ENCODE results near the gene XKR8. TPM values are rescaled to one million over a fixed set of nuclear protein-coding genes. Genes with fewer than 3 reads are reported as not detected.
A peak's percentile ranks its signal among the peaks of the same experiment; 100 is the strongest.

The XKR8 gene
- total RNA-seq, 2 experiments from 2014 or later = 5.4 to 5.5 TPM

DNA sequence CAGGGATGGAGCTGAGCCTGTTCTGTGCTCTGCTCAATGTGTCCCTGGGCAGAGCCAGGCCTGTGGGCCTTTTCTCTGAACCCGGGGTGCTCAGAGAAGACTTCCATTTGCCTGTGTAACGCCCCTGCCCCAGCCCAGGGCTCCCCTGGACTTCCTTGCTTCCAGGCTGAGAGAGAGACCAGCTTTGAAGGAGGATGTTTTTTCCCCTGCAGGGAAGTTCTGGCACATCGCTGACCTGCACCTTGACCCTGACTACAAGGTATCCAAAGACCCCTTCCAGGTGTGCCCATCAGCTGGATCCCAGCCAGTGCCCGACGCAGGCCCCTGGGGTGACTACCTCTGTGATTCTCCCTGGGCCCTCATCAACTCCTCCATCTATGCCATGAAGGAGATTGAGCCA, 14.8 kb upstream of the XKR8 start:
- no peak overlapping the region for H3K4me3 Mint-ChIP-seq
- no peaks in the 10 kb centered on the region for H3K9me3 ChIP-seq (ENCODE audit: control insufficient read depth in 1 of 2, insufficient read depth in 1 of 2, low read length in 2 of 2)
- peaks cover 26% of the 10 kb centered on the region for H3K4me1 Mint-ChIP-seq (ENCODE audit: low read depth)
- POLR2A ChIA-PET = interaction anchor here (1.0 to 1.6 kb wide), 2 partner anchors 15 to 172 kb away, joined by 4 to 6 read pairs; partner anchors contain the start of genes STX12 and XKR8
- intact Hi-C loops (cut with DNase I, micrococcal nuclease) = no loop called here
- H3K9me3 Mint-ChIP-seq = no peaks in the 10 kb centered on the region
- DNase-seq (no peak), ATAC-seq (ENCODE audit: poor library complexity) (no peak)
- no peaks in the 10 kb centered on the region for H3K36me3 Mint-ChIP-seq (ENCODE audit: low read depth)
- TF ChIP-seq, protein P1, sequence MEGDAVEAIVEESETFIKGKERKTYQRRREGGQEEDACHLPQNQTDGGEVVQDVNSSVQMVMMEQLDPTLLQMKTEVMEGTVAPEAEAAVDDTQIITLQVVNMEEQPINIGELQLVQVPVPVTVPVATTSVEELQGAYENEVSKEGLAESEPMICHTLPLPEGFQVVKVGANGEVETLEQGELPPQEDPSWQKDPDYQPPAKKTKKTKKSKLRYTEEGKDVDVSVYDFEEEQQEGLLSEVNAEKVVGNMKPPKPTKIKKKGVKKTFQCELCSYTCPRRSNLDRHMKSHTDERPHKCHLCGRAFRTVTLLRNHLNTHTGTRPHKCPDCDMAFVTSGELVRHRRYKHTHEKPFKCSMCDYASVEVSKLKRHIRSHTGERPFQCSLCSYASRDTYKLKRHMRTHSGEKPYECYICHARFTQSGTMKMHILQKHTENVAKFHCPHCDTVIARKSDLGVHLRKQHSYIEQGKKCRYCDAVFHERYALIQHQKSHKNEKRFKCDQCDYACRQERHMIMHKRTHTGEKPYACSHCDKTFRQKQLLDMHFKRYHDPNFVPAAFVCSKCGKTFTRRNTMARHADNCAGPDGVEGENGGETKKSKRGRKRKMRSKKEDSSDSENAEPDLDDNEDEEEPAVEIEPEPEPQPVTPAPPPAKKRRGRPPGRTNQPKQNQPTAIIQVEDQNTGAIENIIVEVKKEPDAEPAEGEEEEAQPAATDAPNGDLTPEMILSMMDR (IDR thresholded peaks at IDR 0.05) = no peak
- H3K36me3 ChIP-seq (ENCODE audit: insufficient read depth, low read length) = no peaks in the 10 kb centered on the region
- H3K4me3 ChIP-seq (ENCODE audit: low read length) = no peak overlapping the region
- H3K27ac ChIP-seq (ENCODE audit: low read depth in 1 of 2, low read length in 2 of 2) = peak overlapping the region in 1 of 2 donors; percentile 15
- H3K4me1 ChIP-seq (ENCODE audit: insufficient read depth, low read length) = peaks cover 42% of the 10 kb centered on the region
- H3K27ac Mint-ChIP-seq = no peak overlapping the region
- CTCF ChIA-PET = interaction anchor here (0.9 kb wide), 1 partner anchor 10 kb away, joined by 3 read pairs; no protein-coding TSS in a partner anchor
- H3K27me3 ChIP-seq (ENCODE audit: control insufficient read depth in 1 of 2, insufficient read depth in 2 of 2, low read length in 2 of 2) = no peaks in the 10 kb centered on the region
- no peaks in the 10 kb centered on the region for H3K27me3 Mint-ChIP-seq

DNA sequence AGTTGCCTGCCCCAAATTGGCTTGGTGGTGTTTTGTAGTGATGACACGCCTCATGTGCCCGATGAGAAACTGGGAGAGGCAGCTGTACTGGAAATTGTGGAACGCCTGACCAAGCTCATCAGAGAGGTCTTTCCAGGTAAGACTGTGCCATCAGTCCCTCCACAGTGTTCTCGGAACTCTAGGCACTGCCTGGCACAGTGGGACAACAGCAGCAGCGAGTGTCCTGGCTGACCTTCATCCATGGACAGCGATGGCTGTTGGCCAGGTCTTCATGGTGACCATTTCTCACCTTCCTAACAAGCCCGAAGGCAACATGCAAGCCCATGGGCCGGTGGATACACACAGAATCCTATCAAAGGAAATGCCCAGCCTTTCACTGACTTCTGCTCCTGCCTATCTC, 10.7 kb upstream of the XKR8 start:
- intact Hi-C loops (cut with DNase I, micrococcal nuclease) = no loop called here
- no peaks in the 10 kb centered on the region for H3K27me3 ChIP-seq (ENCODE audit: control insufficient read depth in 1 of 2, insufficient read depth in 2 of 2, low read length in 2 of 2)
- no peak overlapping the region for H3K27ac ChIP-seq (ENCODE audit: low read depth in 1 of 2, low read length in 2 of 2)
- H3K4me3 ChIP-seq (ENCODE audit: low read length) = no peak overlapping the region
- no peak for DNase-seq
- H3K9me3 ChIP-seq (ENCODE audit: control insufficient read depth in 1 of 2, insufficient read depth in 1 of 2, low read length in 2 of 2) = no peaks in the 10 kb centered on the region
- peaks cover 13% of the 10 kb centered on the region for H3K4me1 ChIP-seq (ENCODE audit: insufficient read depth, low read length)
- Mint-ChIP-seq H3K4me1 (ENCODE audit: low read depth) (peaks cover 4% of the 10 kb centered on the region), H3K27ac (no peak overlapping the region), H3K9me3 (no peaks in the 10 kb centered on the region), H3K4me3 (no peak overlapping the region), H3K36me3 (ENCODE audit: low read depth) (no peaks in the 10 kb centered on the region), H3K27me3 (no peaks in the 10 kb centered on the region)
- TF ChIP-seq, protein P1 (IDR thresholded peaks at IDR 0.05) = no peak
- ChIA-PET CTCF (interaction anchor here (1.2 kb wide), 1 partner anchor 91 kb away, joined by 3 read pairs; no protein-coding TSS in a partner anchor), POLR2A (no interaction called here)
- ATAC-seq (ENCODE audit: poor library complexity) = no peak
- no peaks in the 10 kb centered on the region for H3K36me3 ChIP-seq (ENCODE audit: insufficient read depth, low read length)

DNA sequence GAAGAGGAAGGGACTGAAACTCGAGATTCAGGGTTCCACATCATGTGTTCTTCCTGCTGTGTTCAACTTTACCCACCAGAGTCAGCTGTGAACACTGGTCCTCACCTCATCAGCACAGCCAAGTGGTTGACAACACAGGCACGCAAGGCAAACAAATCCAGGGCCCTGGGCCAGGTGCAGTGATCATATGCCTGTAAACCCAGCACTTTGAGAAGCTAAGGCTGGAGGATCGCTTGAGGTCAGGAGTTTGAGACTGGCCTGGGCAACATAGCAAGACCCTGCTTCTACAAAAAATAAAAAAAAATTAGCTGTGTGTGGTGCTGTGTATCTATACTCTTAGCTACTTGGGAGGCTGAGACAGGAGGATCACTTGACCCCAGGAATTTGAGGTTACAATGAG, 8.4 kb upstream of the XKR8 start:
- Mint-ChIP-seq H3K4me3 (no peak overlapping the region), H3K4me1 (ENCODE audit: low read depth) (no peaks in the 10 kb centered on the region), H3K9me3 (no peaks in the 10 kb centered on the region), H3K36me3 (ENCODE audit: low read depth) (no peaks in the 10 kb centered on the region), H3K27ac (no peak overlapping the region), H3K27me3 (no peaks in the 10 kb centered on the region)
- ChIA-PET POLR2A (interaction anchor here (0.6 to 1.0 kb wide), 2 partner anchors 8 to 179 kb away, joined by 3 to 4 read pairs; partner anchors contain the start of gene XKR8), CTCF (interaction anchor here (1.0 kb wide), 1 partner anchor 11 kb away, joined by 3 read pairs; no protein-coding TSS in a partner anchor)
- Histone ChIP-seq H3K4me3 (ENCODE audit: low read length) (no peak overlapping the region), H3K9me3 (ENCODE audit: control insufficient read depth in 1 of 2, insufficient read depth in 1 of 2, low read length in 2 of 2) (no peaks in the 10 kb centered on the region), H3K27ac (ENCODE audit: low read depth in 1 of 2, low read length in 2 of 2) (no peak overlapping the region), H3K27me3 (ENCODE audit: control insufficient read depth in 1 of 2, insufficient read depth in 2 of 2, low read length in 2 of 2) (no peaks in the 10 kb centered on the region), H3K4me1 (ENCODE audit: insufficient read depth, low read length) (no peaks in the 10 kb centered on the region), H3K36me3 (ENCODE audit: insufficient read depth, low read length) (no peaks in the 10 kb centered on the region)
- no peak for DNase-seq
- TF ChIP-seq, protein P1 (IDR thresholded peaks at IDR 0.05) = no peak
- ATAC-seq (ENCODE audit: poor library complexity) = no peak
- intact Hi-C loops (cut with DNase I, micrococcal nuclease) = no loop called here
